Putamen (tissue), 1 donor: ENCODE results near the gene APOL6.

ENCODE experiments used
- DNase-seq: peaks from one replicate; pipeline ENCODE4 v3.0.0-alpha.2; 2016; ENCODE audit warnings: low spot score

APOL6 gene

GRCh38 chr22:35648066-35649025 lies at the start of gene APOL6:
TSS of gene APOL6 (plus strand) at chr22:35648446. CDS start at chr22:35656426, 7,980 bp downstream.
- peak; percentile 36 for DNase-seq

DNA sequence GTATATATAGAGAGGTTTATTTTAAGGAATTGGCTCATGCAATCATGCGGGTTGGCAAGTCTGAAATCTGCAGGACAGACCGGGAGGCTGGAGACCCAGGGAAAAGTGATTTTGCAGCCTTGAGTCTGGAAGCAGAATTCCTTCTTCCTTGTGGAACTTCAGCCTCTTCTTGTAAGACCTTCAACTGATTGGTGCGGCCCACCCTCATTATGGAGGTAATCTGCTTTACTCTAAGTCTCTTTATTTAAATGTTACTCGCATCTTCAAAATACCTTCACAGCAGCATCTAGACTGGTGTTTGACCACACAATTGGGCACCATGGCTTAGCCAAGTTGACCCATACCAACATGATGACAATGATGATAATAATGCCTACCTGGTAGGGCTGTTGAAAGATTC lies 48.9 kb upstream of the APOL6 start:
- DNase-seq, result no peak

- DNase-seq, result no peak
Measured at GRCh38 chr22:35600476-35600875, 47.8 kb upstream of the APOL6 start.

GRCh38 chr22:35601013-35601580 lies 47.1 kb upstream of the APOL6 start:
- no peak for DNase-seq

DNA sequence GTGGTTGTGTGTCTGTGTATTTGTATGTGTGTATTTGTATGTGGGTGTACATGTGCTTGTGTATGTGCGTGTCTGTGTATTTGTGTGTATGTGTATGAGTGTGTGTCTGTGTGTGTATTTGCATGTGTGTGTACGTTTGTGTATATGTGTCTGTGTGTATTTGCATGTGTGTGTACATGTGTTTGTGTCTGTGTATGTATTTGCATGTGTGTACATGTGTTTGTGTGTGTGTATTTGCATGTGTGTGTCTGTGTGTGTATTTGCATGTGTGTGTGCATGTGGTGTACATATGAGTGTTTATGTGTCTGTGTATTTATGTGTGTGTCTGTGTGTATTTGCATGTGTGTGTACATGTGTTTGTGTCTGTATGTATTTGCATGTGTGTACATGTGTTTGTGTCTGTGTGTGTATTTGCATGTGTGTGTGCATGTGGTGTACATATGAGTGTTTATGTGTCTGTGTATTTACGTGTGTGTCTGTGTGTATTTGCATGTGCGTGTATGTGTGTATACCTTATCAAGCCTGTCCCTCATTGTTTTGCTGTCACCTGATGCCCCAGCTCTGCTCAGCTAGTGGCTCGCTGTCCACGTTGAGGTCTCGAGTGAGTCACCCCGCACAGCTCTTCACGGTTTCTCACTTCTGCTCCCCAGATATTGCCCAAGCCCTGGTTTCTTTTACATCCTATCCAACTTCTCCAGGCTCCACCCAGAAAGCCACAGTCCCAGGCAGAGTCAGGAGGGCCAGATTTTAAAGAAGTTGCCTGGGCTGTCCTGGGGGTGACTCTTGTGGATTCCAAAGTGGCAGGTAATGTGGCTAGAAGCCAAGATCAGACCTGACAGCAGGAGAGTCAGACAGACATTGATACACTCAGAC lies 46.3 kb upstream of the APOL6 start:
- no peak for DNase-seq

- DNase-seq, result no peak
Measured at GRCh38 chr22:35604621-35605368, 43.5 kb upstream of the APOL6 start.

- no peak for DNase-seq
Measured at GRCh38 chr22:35605369-35605680, 42.9 kb upstream of the APOL6 start.

DNA sequence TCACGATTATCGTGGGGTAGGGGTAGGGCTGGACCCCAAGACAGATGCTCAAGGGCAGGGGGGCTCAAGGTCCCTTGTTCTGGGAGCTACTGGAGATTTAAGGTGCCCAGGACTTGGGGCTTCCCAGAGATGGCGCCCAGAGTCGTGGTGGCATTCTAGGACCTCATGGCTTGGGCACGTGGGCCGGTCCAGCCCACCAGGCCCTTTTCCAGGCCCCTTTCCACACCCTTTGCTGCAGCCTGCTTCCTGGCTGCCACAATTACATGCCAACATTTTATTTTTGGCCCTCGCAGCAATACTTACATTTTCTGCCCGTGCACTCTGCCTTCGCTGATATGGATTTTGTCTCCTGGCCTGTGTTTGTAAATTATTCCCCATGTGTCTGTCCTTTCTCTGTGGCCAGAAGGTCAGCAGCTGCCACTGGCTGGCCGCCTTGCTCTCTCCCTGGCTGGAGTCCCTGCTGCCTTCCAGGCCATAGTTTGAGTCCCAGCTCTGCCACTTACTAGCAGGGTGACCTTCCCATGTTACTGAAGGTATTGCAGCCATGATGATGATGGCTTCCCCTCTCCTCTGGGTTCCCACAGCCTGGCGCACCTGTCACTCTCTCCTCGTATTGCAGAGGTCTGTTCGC lies 42.3 kb upstream of the APOL6 start:
- DNase-seq, result no peak

GRCh38 chr22:35606916-35607315 lies 41.3 kb upstream of the APOL6 start:
- DNase-seq, result no peak

DNA sequence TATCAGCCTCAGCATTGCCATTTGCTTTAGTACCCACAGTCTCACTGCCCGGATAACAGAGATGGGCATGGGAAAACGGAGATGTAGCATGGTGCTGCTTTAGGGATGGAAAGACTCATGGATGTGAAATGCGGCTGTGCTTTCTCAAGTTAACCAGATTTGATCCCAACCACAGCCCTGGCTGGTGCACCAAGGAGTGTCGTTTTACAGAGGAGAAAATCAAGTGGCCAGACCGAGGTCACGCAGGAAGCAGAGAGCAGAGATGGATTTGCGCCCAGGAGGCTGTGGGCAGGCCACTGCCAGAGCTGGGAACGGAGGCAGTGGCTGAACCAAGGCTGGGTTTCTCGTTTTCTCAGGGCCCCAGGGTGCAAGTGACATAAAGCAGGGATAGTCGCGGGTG lies 40.2 kb upstream of the APOL6 start:
- DNase-seq, result no peak

GRCh38 chr22:35609261-35609660 lies 39.0 kb upstream of the APOL6 start:
- no peak for DNase-seq

GRCh38 chr22:35609761-35610160 lies 38.5 kb upstream of the APOL6 start:
- DNase-seq, result no peak

GRCh38 chr22:35610741-35611140 lies 37.5 kb upstream of the APOL6 start:
- no peak for DNase-seq

GRCh38 chr22:35611200-35611890 lies 36.9 kb upstream of the APOL6 start:
- DNase-seq, result no peak

GRCh38 chr22:35611891-35612576 lies 36.2 kb upstream of the APOL6 start:
- no peak for DNase-seq

DNA sequence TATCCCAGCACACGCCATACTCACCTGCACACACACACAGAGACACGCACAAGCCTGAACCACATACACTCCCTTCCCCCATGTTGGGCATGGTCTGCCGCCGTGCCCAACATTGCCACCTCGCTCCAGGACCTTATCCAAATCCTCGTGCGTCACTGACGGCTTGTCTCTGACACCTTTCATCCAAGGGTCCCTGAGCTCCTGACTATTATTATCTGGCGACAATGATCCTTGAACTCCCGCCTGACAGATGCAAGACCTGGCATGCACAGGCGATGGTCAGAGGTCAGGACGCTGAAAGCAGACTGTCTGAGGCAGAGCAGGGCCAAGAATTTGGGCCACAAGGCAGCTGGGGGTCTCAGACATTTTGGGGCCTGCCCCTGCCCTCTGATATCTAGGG lies 35.3 kb upstream of the APOL6 start:
- DNase-seq, result no peak

DNA sequence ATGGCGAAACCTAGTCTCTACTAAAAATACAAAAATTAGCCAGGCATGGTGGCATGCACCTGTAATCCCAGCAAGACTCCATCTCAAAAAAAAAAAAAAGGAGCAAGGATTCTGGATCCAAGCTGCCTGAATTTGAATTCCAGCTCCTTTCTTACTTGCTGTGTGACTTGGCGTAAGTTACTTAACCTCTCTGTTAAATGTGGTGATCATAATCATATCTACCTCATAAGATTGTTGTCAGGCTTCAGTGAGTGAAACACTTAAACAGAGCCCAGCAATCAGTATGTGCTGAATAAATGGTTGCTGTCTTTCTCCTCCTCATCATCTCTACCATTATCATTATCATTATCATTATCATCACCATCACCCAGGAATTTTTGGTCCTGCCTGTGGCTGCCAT lies 33.8 kb upstream of the APOL6 start:
- no peak for DNase-seq

DNA sequence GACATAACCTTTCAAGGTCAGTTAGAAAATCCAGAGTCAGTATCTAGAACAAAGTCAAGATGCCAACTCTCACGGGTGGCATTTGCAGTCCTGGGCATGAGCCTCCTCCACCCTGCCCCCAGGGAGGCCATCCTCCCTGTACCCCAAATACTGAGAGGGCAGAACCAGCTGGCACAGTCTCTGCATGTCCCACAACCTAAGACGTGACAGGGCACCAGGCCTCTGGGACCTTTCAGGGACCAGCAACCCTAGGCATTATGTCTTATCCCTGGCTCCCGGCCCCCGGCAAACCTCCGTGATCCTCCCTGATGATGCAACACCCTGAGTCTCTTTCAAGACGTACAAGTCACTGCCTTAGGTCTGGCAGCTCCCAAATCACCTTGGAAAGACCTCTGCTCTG lies 33.1 kb upstream of the APOL6 start:
- DNase-seq, result no peak

- DNase-seq, result no peak
Measured at GRCh38 chr22:35616043-35616442, 32.2 kb upstream of the APOL6 start.

GRCh38 chr22:35617137-35617755 lies 31.0 kb upstream of the APOL6 start, which contains the start of gene MB:
TSS of gene MB (minus strand) at chr22:35617329. CDS start at chr22:35617257, 72 bp downstream.
- DNase-seq, result no peak
